K562 (cell line): Measurements from ENCODE around the gene ADAMTS2. TPM values are rescaled to one million over a fixed set of nuclear protein-coding genes. Genes with fewer than 3 reads are reported as not detected.

Experiments
- ATAC-seq: fragments of 200-7000 bp; cut with Tn5 transposase; 3 replicates; pipeline ENCODE4 v1.9.1; 2020; ENCODE audit warnings: moderate library complexity
- BruUV-seq: library from RNA; stranded (reverse); fragments of 400-500 nt; replicated peaks from 2 replicates; lab custom pipeline; 2021; lab: Mats Ljungman, UMichigan
- CTCF ChIA-PET: fragments of 300-600 bp; formaldehyde crosslinking; extraction: SDS; loops from one replicate; lab custom pipeline; 2021; ENCODE audit warnings: low intra/inter-chr PET ratio; lab: Yijun Ruan, JAX
- POLR2A ChIA-PET: fragments of 300-600, 350-650 bp; sonication (Branson Sonifier 250); formaldehyde crosslinking; extraction: SDS; loops from one replicate; lab custom pipeline; 2021; ENCODE audit warnings: antibody characterized with exemption, inconsistent platforms; lab: Yijun Ruan, JAX
- DNase-seq, 4 experiments: peaks; one replicate each; pipeline versions ENCODE4 v3.0.0 to v3.0.0-alpha.2; 2011 to 2018; ENCODE audit warnings: low spot score in 3 of 4, mixed read lengths in 3 of 4; ENCODE audit errors: extremely low read depth in 1 of 4
- FAIRE-seq: peaks from 2 replicates; lab custom pipeline; 2011; peaks lifted over from hg19 to GRCh38; lab: Jason Lieb, UNC
- H2AFZ ChIP-seq: 2 replicates; pipeline ENCODE4 v1.6.0; 2011; ENCODE audit warnings: low read depth, low read length, control low read depth, inconsistent platforms
- H3K27ac ChIP-seq: fragments of 200-600 bp; 3 replicates; pipeline ENCODE4 v1.8.0; 2011; ENCODE audit warnings: low read depth, mild to moderate bottlenecking, control low read depth, inconsistent platforms, low read length, moderate library complexity, mixed read lengths; ENCODE audit errors: extremely low read depth
- H3K27me3 ChIP-seq, 2 experiments: fragments of 300-600 bp in 1 of 2; 2 replicates in 1 of 2; 3 replicates in 1 of 2; pipeline versions ENCODE4 v1.6.0 to v1.8.0; 2011; ENCODE audit warnings: inconsistent platforms in 2 of 2, low read length in 2 of 2, mild to moderate bottlenecking in 1 of 2, mixed read lengths in 1 of 2, moderate library complexity in 1 of 2; ENCODE audit not compliant: control insufficient read depth in 2 of 2, insufficient read depth in 2 of 2
- H3K36me3 ChIP-seq: fragments of 300-600 bp; 3 replicates; pipeline ENCODE4 v1.8.0; 2011; ENCODE audit warnings: mild to moderate bottlenecking, low read length, inconsistent platforms; ENCODE audit not compliant: control insufficient read depth, insufficient read depth
- H3K4me1 ChIP-seq, 2 experiments: fragments of 200-600 bp in 1 of 2; replicated peaks in 1 of 2; 2 replicates in 1 of 2; 3 replicates in 1 of 2; pipeline versions ENCODE4 v1.5.1 to v1.8.0; 2011; ENCODE audit warnings: inconsistent platforms in 2 of 2, low read length in 2 of 2, mild to moderate bottlenecking in 1 of 2, mixed read lengths in 1 of 2, moderate library complexity in 1 of 2; ENCODE audit not compliant: control insufficient read depth in 2 of 2, insufficient read depth in 2 of 2
- H3K4me2 ChIP-seq: 2 replicates; pipeline ENCODE4 v1.6.1; 2011; ENCODE audit warnings: low read length, control low read depth, inconsistent platforms, mixed read lengths; ENCODE audit not compliant: insufficient read depth
- H3K4me3 ChIP-seq: fragments of 200-600 bp; sonication (generic), shearing (Covaris generic); 2 replicates; pipeline ENCODE4 v1.5.1; 2016; ENCODE audit warnings: control low read depth, inconsistent platforms
- H3K79me2 ChIP-seq: fragments of 200-600 bp; 3 replicates; pipeline ENCODE4 v1.8.0; 2011; ENCODE audit warnings: low read length, inconsistent platforms; ENCODE audit not compliant: control insufficient read depth, insufficient read depth
- H3K9ac ChIP-seq, 2 experiments: 2 replicates each; pipeline versions ENCODE4 v1.6.0 to v1.6.1; 2011; ENCODE audit warnings: low read depth in 2 of 2, low read length in 2 of 2, control low read depth in 1 of 2, inconsistent platforms in 1 of 2, mild to moderate bottlenecking in 1 of 2, mixed read lengths in 1 of 2; ENCODE audit not compliant: insufficient read depth in 1 of 2
- H3K9me1 ChIP-seq: one replicate; pipeline ENCODE4 v1.6.0; 2011; ENCODE audit warnings: inconsistent platforms, mild to moderate bottlenecking, low read length, moderate library complexity; ENCODE audit not compliant: control insufficient read depth, insufficient read depth
- H3K9me3 ChIP-seq: replicated peaks from 2 replicates; pipeline ENCODE4 v1.5.1; 2011; ENCODE audit warnings: low read depth, low read length, inconsistent platforms; ENCODE audit not compliant: control insufficient read depth, insufficient read depth
- H4K20me1 ChIP-seq: replicated peaks from 2 replicates; pipeline ENCODE4 v1.6.1; 2011; ENCODE audit warnings: low read length, inconsistent platforms, mixed read lengths; ENCODE audit not compliant: control insufficient read depth, insufficient read depth
- CREM ChIP-seq: IDR thresholded peaks from 2 replicates; pipeline ENCODE4 v1.6.1; 2014; ENCODE audit warnings: antibody characterized with exemption, low read depth
- EGR1 ChIP-seq: fragments of 450-650 bp; conservative IDR thresholded peaks from 2 replicates; pipeline ENCODE4 v1.6.1; 2017; ENCODE audit warnings: mild to moderate bottlenecking
- FOXJ3 ChIP-seq: sonication (generic); formaldehyde crosslinking; IDR thresholded peaks from 2 replicates; pipeline ENCODE4 v1.4.0; 2020; ENCODE audit warnings: mild to moderate bottlenecking, missing genetic modification reagents
- FOXK2 ChIP-seq, 2 experiments: fragments of 450-650 bp; IDR thresholded peaks in 1 of 2; conservative IDR thresholded peaks in 1 of 2; 2 replicates each; pipeline ENCODE4 v1.6.1; 2016; ENCODE audit warnings: low read depth in 2 of 2, mild to moderate bottlenecking in 1 of 2
- GABPA ChIP-seq: fragments of 200-800 bp; sonication (Bioruptor generic); conservative IDR thresholded peaks from 2 replicates; pipeline ENCODE4 v1.6.1; 2016; ENCODE audit warnings: low read depth, missing genetic modification characterization, missing compliant biosample characterization
- GTF2B ChIP-seq: IDR thresholded peaks from 2 replicates; pipeline ENCODE4 v1.6.1; 2011; ENCODE audit not compliant: insufficient read length; ENCODE audit errors: extremely low read depth
- ZNF347 ChIP-seq: fragments of 450-650 bp; formaldehyde crosslinking; IDR thresholded peaks from 2 replicates; pipeline ENCODE4 v1.4.0; 2020; ENCODE audit warnings: low read depth, mild to moderate bottlenecking, moderate library complexity
- ZNF444 ChIP-seq: fragments of 250-450 bp; sonication (Bioruptor Pico); IDR thresholded peaks from 2 replicates; pipeline ENCODE4 v1.4.0; 2020; ENCODE audit warnings: mild to moderate bottlenecking, moderate library complexity
- WGBS: fragments of 100-300 bp; shearing (Covaris generic); methylation state at CpG from one replicate; pipeline ENCODE4 v1.1.6; 2016; ENCODE audit warnings: low coverage, mixed read lengths; ENCODE audit not compliant: insufficient coverage; ENCODE audit errors: missing lambda C conversion rate; 5-methylcytosine and 5-hydroxymethylcytosine counted together
- in situ Hi-C: fragments of 300-500 bp; cut with MboI; formaldehyde crosslinking; loops from 4 replicates; pipeline ENCODE4 v1.15.0; 2018; ENCODE audit warnings: inconsistent platforms, mixed read lengths
- intact Hi-C: fragments of 100-400 bp; cut with micrococcal nuclease; formaldehyde crosslinking; loops from 2 replicates; pipeline ENCODE4 v1.14.2; 2022
- polyA plus RNA-seq, 8 experiments: library from polyadenylated mRNA; depleted of rRNA in 4 of 8; stranded (reverse) in 5 of 8; unstranded in 3 of 8; fragments of >200 nt; fragmentation: Nextera tagmentation in 2 of 8; fragmentation: Illumina TruSeq in 1 of 8; extraction: Ambion mirVana in 2 of 8; extraction: Trizol in 1 of 8; gene quantifications; 2 replicates each; pipeline versions ENCODE4 v1.2.1 to v1.2.3, GENCODE V29; 2011 to 2014; ENCODE audit warnings: inconsistent platforms in 1 of 8, missing spikeins in 1 of 8
- total RNA-seq, 7 experiments: library from RNA; depleted of rRNA in 6 of 7; stranded (reverse); fragments of >200 nt in 6 of 7; fragmentation: Illumina TruSeq in 2 of 7; extraction: Trizol in 2 of 7; gene quantifications; 2 replicates each; pipeline versions ENCODE4 v1.2.1 to v1.2.3, GENCODE V29; 2011 to 2021; ENCODE audit warnings: low replicate concordance in 1 of 7

ADAMTS2 gene
- total and polyA plus RNA-seq, 9 of the 15 experiments (the other 6 are each of a cell fraction or from before 2014, with no cell fraction given): not detected

GRCh38 chr5:179267671-179268083 lies 77.6 kb downstream of the ADAMTS2 start:
- ChIA-PET CTCF (no interaction called here), POLR2A (interaction anchor here (1.2 kb wide), 1 partner anchor 9 kb away, joined by 3 read pairs; no protein-coding TSS in a partner anchor)
- Histone ChIP-seq H4K20me1 (no peaks in the 10 kb centered on the region), H3K27me3 (peaks cover 0 to 51% of the 10 kb centered on the region in 2 experiments; a peak in 3 of 5 replicates)
- no peak for DNase-seq
- TF ChIP-seq FOXK2 (conservative IDR thresholded peaks at IDR 0.05 in 1 of 2, IDR thresholded peaks at IDR 0.05 in 1 of 2; ENCODE audit: low read depth in 2 of 2) (no peak), ZNF444 (CRISPR knock-in tag) (no peak), FOXJ3 (CRISPR knock-in tag) (no peak), CREM (no peak)
- TF ChIP-seq, all 486 proteins: peak for 0
- in situ Hi-C loops (no loop called here), intact Hi-C loops (no loop called here)
- Histone ChIP-seq H3K4me1 (peaks cover 0 to 5% of the 10 kb centered on the region in 2 experiments; a peak in 1 of 5 replicates), H3K9me1 (no peaks in the 10 kb centered on the region), H3K79me2 (no peaks in the 10 kb centered on the region), H3K9ac (no peak overlapping the region), H3K4me2 (no peak overlapping the region), H2AFZ (no peak overlapping the region), H3K4me3 (no peak overlapping the region), H3K36me3 (no peaks in the 10 kb centered on the region), H3K9me3 (no peaks in the 10 kb centered on the region), H3K27ac (no peak overlapping the region)
- FAIRE-seq (no peak), ATAC-seq (no peak)
- WGBS: 0% methylated on average over 10 of the region's 10 CpGs
- BruUV-seq: no TSS peak

- Histone ChIP-seq H3K79me2 (no peaks in the 10 kb centered on the region), H2AFZ (no peak overlapping the region), H3K9ac (no peak overlapping the region), H4K20me1 (no peaks in the 10 kb centered on the region), H3K4me2 (no peak overlapping the region), H3K27ac (no peak overlapping the region), H3K9me3 (no peaks in the 10 kb centered on the region), H3K4me1 (peaks cover 0 to 5% of the 10 kb centered on the region in 2 experiments; a peak in 1 of 5 replicates), H3K27me3 (peaks cover 0 to 51% of the 10 kb centered on the region in 2 experiments; a peak in 3 of 5 replicates), H3K36me3 (no peaks in the 10 kb centered on the region), H3K9me1 (no peaks in the 10 kb centered on the region), H3K4me3 (no peak overlapping the region)
- DNase-seq (no peak), FAIRE-seq (no peak), ATAC-seq (no peak)
- POLR2A ChIA-PET: interaction anchor here (1.2 kb wide), 1 partner anchor 9 kb away, joined by 3 read pairs; no protein-coding TSS in a partner anchor
- no TSS peak for BruUV-seq
- intact Hi-C loops (no loop called here), in situ Hi-C loops (no loop called here)
- TF ChIP-seq GABPA (tag): no peak
- peak; percentile 59 for TF ChIP-seq EGR1
- TF ChIP-seq ZNF347 (CRISPR knock-in tag): no peak
- TF ChIP-seq GTF2B: no peak
- CTCF ChIA-PET: no interaction called here
- WGBS: 1% methylated on average over 14 of the region's 17 CpGs
These were observed 78.1 kb downstream of the ADAMTS2 start for GRCh38 chr5:179267071-179267670.
